Nephron (organoid): Measurements from ENCODE around the gene ERICH2.

Experiments used
- H3K27ac Mint-ChIP-seq, 3 experiments: 2 replicates each; pipeline ENCODE4 v1.8.0; 2020; ENCODE audit warnings: mixed read lengths in 3 of 3, mild to moderate bottlenecking in 2 of 3, moderate library complexity in 1 of 3
- H3K27me3 Mint-ChIP-seq: 2 replicates; pipeline ENCODE4 v1.8.0; 2021; ENCODE audit warnings: low read depth, mild to moderate bottlenecking, moderate library complexity, mixed read lengths
- H3K36me3 Mint-ChIP-seq: 2 replicates; pipeline ENCODE4 v1.8.0; 2020; ENCODE audit warnings: low read depth, mixed read lengths
- H3K4me1 Mint-ChIP-seq: 2 replicates; pipeline ENCODE4 v1.8.0; 2020; ENCODE audit warnings: mixed read lengths
- H3K4me3 Mint-ChIP-seq, 3 experiments: 2 replicates each; pipeline ENCODE4 v1.8.0; 2020; ENCODE audit warnings: mild to moderate bottlenecking in 3 of 3, mixed read lengths in 3 of 3, moderate library complexity in 2 of 3
- H3K9me3 Mint-ChIP-seq: 2 replicates; pipeline ENCODE4 v1.8.0; 2020; ENCODE audit warnings: mixed read lengths
- CTCF ChIP-seq, 3 experiments: fragments of 200-600 bp; sonication (generic); IDR thresholded peaks; one replicate each; pipeline ENCODE4 v1.5.0; 2021; ENCODE audit warnings: antibody characterized with exemption in 3 of 3; ENCODE audit not compliant: unreplicated experiment in 3 of 3

ERICH2 gene

GRCh38 chr2:170736628-170737027 lies 33.5 kb upstream of the ERICH2 start:
- no peaks in the 10 kb centered on the region for H3K36me3 Mint-ChIP-seq
- H3K9me3 Mint-ChIP-seq = peaks cover 9% of the 10 kb centered on the region
- H3K4me1 Mint-ChIP-seq = no peaks in the 10 kb centered on the region
- H3K4me3 Mint-ChIP-seq = no peak overlapping the region
- peaks cover 10% of the 10 kb centered on the region for H3K27me3 Mint-ChIP-seq
- no peak overlapping the region for H3K27ac Mint-ChIP-seq
- TF ChIP-seq CTCF (IDR thresholded peaks at IDR 0.05; ENCODE audit: unreplicated experiment in 3 of 3) = no peak

- Mint-ChIP-seq H3K4me3 (no peak overlapping the region), H3K27ac (no peak overlapping the region), H3K36me3 (no peaks in the 10 kb centered on the region), H3K9me3 (peaks cover 9% of the 10 kb centered on the region), H3K4me1 (no peaks in the 10 kb centered on the region), H3K27me3 (peaks cover 10% of the 10 kb centered on the region)
- TF ChIP-seq CTCF (IDR thresholded peaks at IDR 0.05; ENCODE audit: unreplicated experiment in 3 of 3) = no peak
Measured at GRCh38 chr2:170737406-170737805, 32.8 kb upstream of the ERICH2 start.

GRCh38 chr2:170737821-170738220 lies 32.4 kb upstream of the ERICH2 start:
- no peaks in the 10 kb centered on the region for H3K36me3 Mint-ChIP-seq
- H3K4me3 Mint-ChIP-seq = no peak overlapping the region
- H3K27ac Mint-ChIP-seq = no peak overlapping the region
- H3K9me3 Mint-ChIP-seq = peaks cover 9% of the 10 kb centered on the region
- peaks cover 10% of the 10 kb centered on the region for H3K27me3 Mint-ChIP-seq
- no peak for TF ChIP-seq CTCF (IDR thresholded peaks at IDR 0.05; ENCODE audit: unreplicated experiment in 3 of 3)
- no peaks in the 10 kb centered on the region for H3K4me1 Mint-ChIP-seq

- Mint-ChIP-seq H3K27ac (no peak overlapping the region), H3K36me3 (no peaks in the 10 kb centered on the region), H3K4me3 (no peak overlapping the region), H3K9me3 (peaks cover 9% of the 10 kb centered on the region), H3K27me3 (peaks cover 9% of the 10 kb centered on the region), H3K4me1 (no peaks in the 10 kb centered on the region)
- no peak for TF ChIP-seq CTCF (IDR thresholded peaks at IDR 0.05; ENCODE audit: unreplicated experiment in 3 of 3)
Measured at GRCh38 chr2:170739048-170739447, 31.1 kb upstream of the ERICH2 start.

- no peaks in the 10 kb centered on the region for H3K4me1 Mint-ChIP-seq
- H3K36me3 Mint-ChIP-seq = no peaks in the 10 kb centered on the region
- H3K9me3 Mint-ChIP-seq = peaks cover 9% of the 10 kb centered on the region
- no peak for TF ChIP-seq CTCF (IDR thresholded peaks at IDR 0.05; ENCODE audit: unreplicated experiment in 3 of 3)
- H3K27me3 Mint-ChIP-seq = peaks cover 7% of the 10 kb centered on the region
- H3K27ac Mint-ChIP-seq = no peak overlapping the region
- no peak overlapping the region for H3K4me3 Mint-ChIP-seq
Measured at GRCh38 chr2:170739507-170740046, 30.6 kb upstream of the ERICH2 start.

GRCh38 chr2:170740660-170741059 lies 29.5 kb upstream of the ERICH2 start:
- H3K27me3 Mint-ChIP-seq = peaks cover 7% of the 10 kb centered on the region
- H3K4me1 Mint-ChIP-seq = no peaks in the 10 kb centered on the region
- no peak overlapping the region for H3K4me3 Mint-ChIP-seq
- H3K9me3 Mint-ChIP-seq = peaks cover 9% of the 10 kb centered on the region
- no peak for TF ChIP-seq CTCF (IDR thresholded peaks at IDR 0.05; ENCODE audit: unreplicated experiment in 3 of 3)
- H3K36me3 Mint-ChIP-seq = no peaks in the 10 kb centered on the region
- no peak overlapping the region for H3K27ac Mint-ChIP-seq
